Right ventricle myocardium superior (tissue), 1 donor: ENCODE results near the gene ESF1. TPM values are rescaled to one million over a fixed set of nuclear protein-coding genes. Genes with fewer than 3 reads are reported as not detected.
"Not testable (repeated sequence)": the region's sequence is repeated elsewhere in the genome, so short reads cannot be mapped to it uniquely, and the experiment has no call there.

Experiments used
- ATAC-seq: fragments of 200-7000 bp; cut with Tn5 transposase; one replicate; pipeline ENCODE4 v1.9.1; 2020; ENCODE audit warnings: mild to moderate bottlenecking; ENCODE audit not compliant: poor library complexity
- DNase-seq: peaks from one replicate; pipeline ENCODE4 v3.0.0-alpha.2; 2020
- intact Hi-C: fragments of 100-400 bp; cut with DNase I; formaldehyde crosslinking; loops from one replicate; pipeline ENCODE4 v1.11.2; 2022
- total RNA-seq: library from RNA; stranded (reverse); fragmentation: NEBNext Ultra II Directional; extraction: Animal tissue kit (Norgen Biotek cat#: 25700); gene quantifications from one replicate; pipeline ENCODE4 v1.2.1, GENCODE V29; 2021
- donor health status: DM: no; HTN: yes; CAD: no; lungs with severe emphysema.

The ESF1 gene
- total RNA-seq, 1 donor from 2014 or later, result 13.3 TPM

DNA sequence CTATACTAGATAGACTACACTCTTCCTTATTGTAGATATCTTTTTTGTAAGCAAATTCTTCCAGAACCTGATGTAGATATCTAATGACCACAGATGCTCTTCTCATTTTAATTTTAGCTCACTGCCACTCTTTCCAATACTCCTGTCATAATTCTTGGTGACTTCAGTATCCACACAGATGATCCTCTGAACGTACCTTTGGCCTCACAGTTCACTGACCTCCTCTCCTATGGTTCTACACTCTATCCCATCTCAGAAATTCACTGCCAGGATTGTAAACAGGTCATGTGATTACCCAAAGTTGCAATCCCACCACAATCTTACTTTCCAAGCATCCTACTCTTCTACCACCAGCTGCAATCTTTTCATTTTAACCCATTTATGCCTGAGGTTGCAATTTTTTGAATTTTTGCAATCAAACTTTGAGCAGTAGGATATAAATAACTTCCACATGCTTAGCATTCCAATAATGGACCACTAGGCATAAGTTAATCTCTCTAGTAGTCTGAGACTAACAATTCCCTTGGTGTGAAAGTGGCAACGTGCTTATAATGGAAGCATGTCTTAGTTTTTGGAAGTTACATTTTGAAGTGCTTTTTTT, 31.2 kb downstream of the ESF1 start:
- DNase-seq (no peak), ATAC-seq (no peak)
- intact Hi-C loops, result no loop called here

GRCh38 chr20:13749811-13750210, 34.9 kb downstream of the ESF1 start:
- DNase-seq (no peak), ATAC-seq (no peak)
- intact Hi-C loops, result no loop called here

DNA sequence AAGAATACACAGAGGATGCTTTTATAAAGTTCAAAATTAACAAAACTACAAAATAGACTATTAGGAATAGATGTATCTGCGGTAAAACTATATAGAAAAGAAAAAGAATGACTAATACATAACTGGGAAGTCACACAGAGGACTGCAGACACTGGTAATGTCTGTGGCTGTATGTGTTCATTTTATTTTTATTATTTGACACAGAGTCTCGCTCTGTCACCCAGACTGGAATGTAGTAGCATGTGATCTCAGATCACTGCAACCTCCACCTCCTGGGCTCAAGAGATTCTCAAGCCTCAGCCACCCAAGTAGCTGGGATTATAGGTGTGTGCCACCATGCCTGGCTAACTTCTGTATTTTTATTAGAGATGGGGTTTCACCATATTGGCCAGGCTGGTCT, 38.9 kb downstream of the ESF1 start:
- DNase-seq, result no peak
- no peak for ATAC-seq
- intact Hi-C loops, result no loop called here

- DNase-seq (no peak), ATAC-seq (no peak)
- intact Hi-C loops, result no loop called here
Measured at GRCh38 chr20:13744352-13744751, 40.4 kb downstream of the ESF1 start.

DNA sequence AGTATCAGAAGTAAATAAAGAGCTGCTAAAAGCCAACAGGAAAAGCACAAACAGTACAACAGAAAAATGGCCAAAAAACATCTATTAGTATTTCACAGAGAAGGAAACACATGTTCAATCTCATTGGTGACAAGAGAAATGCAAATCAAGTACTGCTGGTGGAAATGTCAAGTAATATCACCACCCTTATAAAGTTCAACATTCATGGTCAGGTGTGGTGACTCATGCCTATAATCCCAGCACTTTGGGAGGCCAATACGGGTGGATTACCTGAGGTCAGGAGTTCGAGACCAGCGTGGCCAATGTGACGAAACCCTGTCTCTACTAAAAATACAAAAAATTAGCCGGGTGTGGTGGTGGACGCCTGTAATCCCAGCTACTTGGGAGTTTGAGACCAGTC, 42.8 kb downstream of the ESF1 start:
- DNase-seq, result no peak
- intact Hi-C loops, result no loop called here
- ATAC-seq, result no peak

- intact Hi-C loops, result no loop called here
- DNase-seq (no peak), ATAC-seq (no peak)
Measured at GRCh38 chr20:13739731-13740649, 44.7 kb downstream of the ESF1 start.

GRCh38 chr20:13738187-13738586, 46.5 kb downstream of the ESF1 start:
- intact Hi-C loops, DNase-seq, ATAC-seq: not testable (repeated sequence)

GRCh38 chr20:13736436-13737191, 48.1 kb downstream of the ESF1 start:
- peak; percentile 90 for ATAC-seq
- no peak for DNase-seq
- intact Hi-C loops, result no loop called here

DNA sequence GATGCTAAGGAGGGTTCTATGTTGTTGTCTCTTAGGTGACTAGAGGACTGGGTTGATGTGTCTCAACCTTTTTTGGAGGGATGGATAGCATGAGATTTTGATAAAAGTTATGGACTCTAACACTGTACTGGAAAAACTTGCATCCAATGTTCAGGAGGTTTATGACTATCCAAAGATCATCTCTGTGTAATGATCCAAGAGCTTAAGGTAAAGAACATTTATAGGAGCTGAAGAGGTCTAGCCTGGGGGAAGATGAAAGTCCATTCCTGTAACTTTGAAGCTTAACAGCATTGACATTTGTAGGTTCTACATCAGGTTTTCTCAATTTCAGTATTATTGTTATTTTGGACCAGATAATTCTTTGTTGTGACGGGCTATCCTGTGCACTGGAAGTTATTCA, 48.9 kb downstream of the ESF1 start:
- DNase-seq (no peak), ATAC-seq (no peak)
- intact Hi-C loops, result no loop called here

DNA sequence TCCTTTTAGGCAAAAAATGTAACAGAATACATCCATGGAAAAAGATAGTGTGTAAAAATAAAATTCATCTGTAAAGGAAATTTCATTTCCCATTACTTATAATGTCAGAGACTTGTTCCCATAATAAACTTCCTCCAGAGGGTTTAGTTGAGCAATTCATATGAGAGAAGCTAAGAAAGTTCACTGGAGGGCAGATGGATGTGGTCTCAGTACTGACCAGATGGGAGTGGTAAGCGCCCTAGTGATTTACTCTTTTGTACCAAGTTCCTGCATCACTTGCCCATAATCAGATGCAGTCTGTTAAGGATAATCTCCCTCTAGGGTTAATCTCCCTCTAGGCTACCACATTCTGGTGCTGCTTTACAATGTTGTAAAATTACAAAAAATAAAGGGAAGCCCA, 61.7 kb downstream of the ESF1 start:
- ATAC-seq, result peak; percentile 43
- no peak for DNase-seq
- intact Hi-C loops, result no loop called here

DNA sequence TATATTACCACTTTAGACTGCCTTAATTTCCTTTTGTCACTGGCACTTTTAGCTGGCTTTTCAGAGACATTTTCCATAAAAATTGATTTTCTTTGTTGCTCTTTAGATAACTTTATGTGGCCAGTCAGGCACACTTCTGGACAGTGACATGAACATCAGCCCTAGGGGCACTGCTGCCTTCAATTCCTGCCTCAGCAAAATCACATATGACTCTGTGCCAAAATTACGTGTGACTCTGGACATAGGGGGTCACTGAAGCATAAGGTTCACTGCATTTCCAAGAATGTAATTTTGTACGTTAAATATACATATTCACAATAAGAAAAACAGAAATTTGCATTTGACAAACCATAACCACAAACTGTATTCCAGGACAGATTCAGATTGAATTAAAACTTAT, 66.5 kb downstream of the ESF1 start:
- intact Hi-C loops, result no loop called here
- DNase-seq (no peak), ATAC-seq (no peak)

DNA sequence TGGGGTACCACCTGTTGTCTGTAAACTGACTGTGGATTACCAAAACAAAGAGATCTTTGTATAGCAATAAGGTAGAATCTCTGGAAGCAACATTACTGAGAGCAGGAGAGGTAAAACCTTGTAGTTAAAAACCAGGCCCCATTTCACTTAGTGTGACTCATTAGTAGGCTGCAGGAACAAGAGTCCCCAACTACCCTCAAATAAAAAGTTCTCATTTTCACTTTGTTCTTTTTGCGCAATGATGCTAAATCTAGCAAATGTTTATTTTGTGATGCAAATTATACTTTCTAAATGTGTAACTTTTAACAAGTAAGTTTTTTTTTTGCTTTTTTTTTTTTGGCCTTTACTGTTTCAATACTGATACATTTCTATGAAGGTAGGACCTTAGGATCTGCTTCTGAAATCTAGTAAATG, 67.1 kb downstream of the ESF1 start:
- DNase-seq, result no peak
- intact Hi-C loops, result no loop called here

DNA sequence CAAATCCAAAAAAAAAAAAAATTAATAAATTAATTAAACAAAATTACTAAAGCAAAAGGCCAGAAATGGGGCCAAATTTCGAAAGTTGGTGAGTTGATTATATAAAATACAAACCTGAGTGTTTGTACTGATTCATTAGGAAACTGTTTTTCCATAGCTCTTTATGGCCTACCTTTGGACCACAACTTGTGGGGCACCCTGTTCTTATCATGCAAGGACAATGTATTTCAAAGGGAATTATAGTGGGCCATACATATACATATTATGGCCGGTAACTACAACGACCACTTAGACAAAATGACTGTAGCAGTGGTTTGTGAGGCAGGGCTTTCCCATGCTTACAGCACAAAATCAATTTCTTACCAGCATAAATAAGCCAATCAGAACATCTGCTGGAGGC, 69.5 kb downstream of the ESF1 start:
- DNase-seq (no peak), ATAC-seq (no peak)
- intact Hi-C loops, result no loop called here

More for the DNA sequence above, 67.1 kb downstream of the ESF1 start:
- no peak for ATAC-seq

- intact Hi-C loops, result no loop called here
- ATAC-seq (no peak), DNase-seq (no peak)
Measured at GRCh38 chr20:13708234-13708633, 76.5 kb downstream of the ESF1 start.

DNA sequence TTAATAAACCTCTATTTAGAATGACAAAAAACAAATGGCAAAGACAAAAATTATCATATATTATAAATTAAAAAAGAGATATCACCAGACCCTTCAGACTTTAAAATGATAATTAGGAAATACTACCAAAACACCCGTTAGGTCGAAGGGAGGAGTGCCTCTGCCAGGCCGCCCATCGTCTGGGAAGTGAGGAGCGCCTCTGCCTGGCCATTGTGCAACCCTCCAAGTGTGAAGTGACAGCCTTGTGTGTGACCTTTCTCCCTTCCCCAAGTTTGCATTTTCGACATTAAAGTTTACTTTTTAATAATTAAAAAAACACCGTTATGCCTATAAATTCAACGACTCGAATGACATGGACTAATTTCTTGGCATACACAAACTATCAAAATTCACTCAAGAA, 81.5 kb downstream of the ESF1 start:
- intact Hi-C loops, result no loop called here
- no peak for ATAC-seq
- DNase-seq, result no peak

GRCh38 chr20:13701486-13701885, 83.2 kb downstream of the ESF1 start:
- no peak for DNase-seq
- intact Hi-C loops, result no loop called here
- ATAC-seq, result no peak

- intact Hi-C loops, result no loop called here
- ATAC-seq (no peak), DNase-seq (no peak)
Measured at GRCh38 chr20:13700761-13701160, 84.0 kb downstream of the ESF1 start.

DNA sequence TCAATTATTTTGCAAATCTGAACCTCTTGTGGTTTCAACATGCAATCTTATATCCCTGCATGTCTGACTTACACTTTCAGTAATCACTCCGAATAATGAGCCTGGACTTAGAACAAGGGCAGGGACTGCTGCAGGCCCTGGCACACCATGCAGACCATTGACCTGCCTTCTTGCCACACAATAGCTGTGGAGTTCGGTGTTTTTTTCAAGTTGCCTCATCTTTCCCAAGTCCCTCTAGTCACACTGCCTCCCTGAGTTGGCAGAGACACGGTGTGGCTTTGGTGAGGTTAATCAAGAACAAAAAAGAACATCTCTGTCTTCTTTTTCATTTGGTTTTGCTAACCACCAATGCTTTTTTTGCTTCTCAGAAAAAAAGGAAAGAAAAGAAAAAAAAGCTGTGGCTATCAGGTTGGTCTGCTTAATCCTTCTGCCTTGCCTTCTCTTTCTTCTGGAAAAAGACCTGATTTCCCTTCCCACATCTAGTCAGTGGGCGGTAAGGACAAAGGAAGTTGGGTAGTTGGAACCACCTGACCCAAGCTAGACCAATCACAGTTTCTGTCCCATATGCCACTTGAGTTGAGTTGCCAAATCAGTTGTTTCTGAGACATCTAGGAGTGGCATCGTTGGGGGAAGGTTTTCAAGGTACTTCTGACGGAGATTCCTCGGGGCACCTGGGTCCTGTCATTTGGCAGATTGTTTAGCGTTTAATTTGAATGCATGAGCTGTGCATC, 90.1 kb downstream of the ESF1 start:
- ATAC-seq (no peak), DNase-seq (no peak)
- intact Hi-C loops, result no loop called here
